HG03354 (cell line): ENCODE results near the gene MAGEA9.
"Not testable (repeated sequence)": the region's sequence is repeated elsewhere in the genome, so short reads cannot be mapped to it uniquely, and the experiment has no call there.

ENCODE experiments used
- ATAC-seq: cut with Tn5 transposase; IDR thresholded peaks from one replicate; pipeline ENCODE4 v1.9.1; 2021; ENCODE audit warnings: mild to moderate bottlenecking; ENCODE audit not compliant: unreplicated experiment, poor library complexity, severe bottlenecking

Gene MAGEA9, protein sequence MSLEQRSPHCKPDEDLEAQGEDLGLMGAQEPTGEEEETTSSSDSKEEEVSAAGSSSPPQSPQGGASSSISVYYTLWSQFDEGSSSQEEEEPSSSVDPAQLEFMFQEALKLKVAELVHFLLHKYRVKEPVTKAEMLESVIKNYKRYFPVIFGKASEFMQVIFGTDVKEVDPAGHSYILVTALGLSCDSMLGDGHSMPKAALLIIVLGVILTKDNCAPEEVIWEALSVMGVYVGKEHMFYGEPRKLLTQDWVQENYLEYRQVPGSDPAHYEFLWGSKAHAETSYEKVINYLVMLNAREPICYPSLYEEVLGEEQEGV

DNA sequence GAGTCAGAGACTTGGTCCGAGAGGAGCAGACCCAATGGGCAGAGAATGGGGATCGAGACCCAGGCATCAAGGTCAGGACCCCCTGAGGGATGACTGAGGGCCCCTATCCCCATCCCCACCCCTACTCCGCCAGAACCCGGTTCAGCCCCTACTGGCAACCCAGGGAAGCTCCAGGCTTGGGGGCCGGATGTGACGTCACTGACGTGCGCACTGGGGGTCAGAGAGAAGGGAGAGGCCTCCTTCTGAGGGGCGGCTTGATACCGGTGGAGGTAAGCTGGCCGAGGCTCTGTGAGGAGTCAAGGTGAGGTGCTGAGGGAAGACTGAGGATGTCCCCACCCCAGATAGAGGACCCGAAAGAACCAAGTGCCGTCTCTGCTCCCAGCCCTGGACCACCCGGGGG is at the start of gene MAGEA9:
Gene MAGEA9 (plus strand): TSS at position 204 of the 400 bp plus-strand sequence. CDS start 4,281 bp downstream, outside the sequence.
- ATAC-seq, result not testable (repeated sequence)

DNA sequence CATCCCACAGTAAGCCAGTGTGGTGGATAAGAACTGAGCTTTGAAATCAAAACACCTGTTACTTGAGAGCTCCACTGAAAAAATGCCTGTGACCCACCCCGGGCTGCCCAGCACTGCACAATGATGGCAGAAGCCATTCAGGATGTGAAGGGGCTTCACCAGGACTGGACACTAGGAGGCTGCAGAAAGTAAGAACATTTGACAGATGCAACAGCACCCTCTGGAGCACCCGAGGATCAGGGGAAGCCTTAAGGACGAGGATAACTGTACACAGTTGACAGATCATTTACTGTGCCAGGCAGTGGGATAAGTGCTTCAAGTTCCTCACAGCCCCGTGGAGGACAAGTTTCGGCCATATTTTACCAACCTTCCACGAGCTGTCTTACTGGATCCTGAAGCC is 39.5 kb upstream of the MAGEA9 start:
- ATAC-seq, result not testable (repeated sequence)

DNA sequence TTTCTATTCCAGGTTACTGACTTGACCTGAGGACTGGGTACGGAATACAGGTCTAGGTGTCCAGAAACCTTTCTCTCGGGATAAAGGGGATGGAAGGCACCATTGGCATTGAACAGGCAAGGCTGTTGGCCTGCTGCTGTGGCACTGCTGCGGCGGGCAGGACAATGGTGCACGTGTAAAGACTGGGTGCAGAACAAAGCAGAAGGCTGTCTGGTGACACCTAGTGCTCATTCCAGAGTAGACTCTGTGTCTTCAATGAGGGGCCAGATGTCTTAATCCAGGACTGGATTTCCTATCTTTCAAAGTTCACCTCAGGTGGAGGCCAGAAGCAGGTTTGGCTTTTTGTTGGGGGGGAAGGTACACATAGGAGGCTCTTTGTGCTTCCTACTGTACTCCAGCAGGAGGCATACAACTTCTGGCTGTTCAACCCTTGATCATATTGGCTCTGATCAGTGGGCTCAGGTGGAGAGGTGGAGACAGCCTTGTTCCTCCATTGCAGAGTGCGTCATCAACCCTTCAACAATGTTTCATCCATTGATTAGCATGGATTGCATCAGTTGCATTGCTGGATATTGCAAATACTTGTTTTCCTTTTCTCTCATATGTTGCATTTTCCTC is 35.2 kb upstream of the MAGEA9 start:
- ATAC-seq, result not testable (repeated sequence)

DNA sequence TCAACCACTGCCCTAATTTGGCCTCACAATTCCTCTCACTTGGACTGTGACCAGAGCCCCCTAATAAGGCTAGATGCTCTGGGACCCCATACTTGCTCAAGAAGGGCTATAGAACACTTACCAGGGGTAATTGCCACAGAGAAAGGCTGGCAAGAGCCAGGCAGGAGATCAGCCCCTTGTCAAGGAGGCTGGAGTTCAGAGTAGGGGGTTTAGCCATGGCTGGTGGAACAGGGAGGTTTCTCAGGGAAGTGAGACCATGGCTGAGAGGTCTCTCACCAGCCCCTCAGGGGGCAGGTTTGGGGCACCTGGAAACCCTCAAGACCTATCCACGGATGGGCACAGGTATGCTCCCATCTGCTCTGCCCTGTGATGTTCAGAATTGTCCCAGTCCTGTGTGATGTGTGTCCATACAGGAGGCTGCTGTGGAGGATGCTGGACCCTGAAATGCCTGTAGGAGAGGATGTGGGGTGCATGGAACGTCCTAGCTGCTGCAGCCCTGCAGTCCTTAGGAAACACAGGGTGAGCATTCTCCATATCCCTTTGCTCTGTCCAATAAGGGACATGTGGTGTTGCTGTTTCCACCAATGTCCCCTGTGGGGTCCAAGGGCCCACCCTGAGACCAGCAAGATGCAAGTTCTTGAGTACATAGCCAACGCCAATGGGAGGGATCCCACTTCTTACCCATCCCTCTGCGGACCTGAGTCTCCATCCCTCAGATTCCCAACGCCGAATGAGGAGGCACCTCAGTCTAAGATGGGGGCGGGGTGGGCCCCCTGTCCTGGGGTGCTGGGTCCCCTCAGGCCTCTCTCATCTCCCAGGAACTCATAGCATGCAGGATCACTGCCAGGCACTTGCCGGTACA is 24.3 kb upstream of the MAGEA9 start:
- ATAC-seq, result no peak

DNA sequence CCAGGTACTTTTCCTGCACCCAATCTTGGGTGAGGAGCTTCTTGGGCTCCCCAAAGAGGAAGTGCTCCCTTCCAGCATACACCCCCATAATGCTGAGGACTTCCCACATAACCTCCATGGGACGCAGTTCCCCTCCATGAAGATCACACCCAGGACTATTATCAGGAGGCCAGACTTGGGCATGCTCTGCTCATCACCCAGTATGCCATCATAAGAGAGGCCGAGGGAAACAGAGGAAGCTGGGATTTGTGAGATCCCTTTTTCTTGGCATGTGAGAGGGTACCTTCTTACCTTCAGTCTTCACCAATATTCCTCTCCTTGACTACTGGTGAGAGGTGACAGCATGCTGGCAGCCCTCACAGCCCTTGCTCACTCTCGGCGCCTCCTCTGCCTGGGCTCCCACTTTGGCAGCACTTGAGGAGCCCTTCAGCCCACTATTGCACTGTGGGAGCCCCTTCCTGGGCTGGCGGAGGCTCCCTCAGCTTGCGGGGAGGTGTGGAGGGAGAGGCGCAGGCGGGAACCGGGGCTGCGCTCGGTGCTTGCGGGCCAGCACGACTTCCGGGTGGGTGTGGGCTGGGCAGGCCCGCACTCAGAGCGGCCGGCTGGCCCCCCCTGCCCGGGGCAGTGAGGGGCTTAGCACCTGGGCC is 23.5 kb upstream of the MAGEA9 start:
- ATAC-seq, result no peak

DNA sequence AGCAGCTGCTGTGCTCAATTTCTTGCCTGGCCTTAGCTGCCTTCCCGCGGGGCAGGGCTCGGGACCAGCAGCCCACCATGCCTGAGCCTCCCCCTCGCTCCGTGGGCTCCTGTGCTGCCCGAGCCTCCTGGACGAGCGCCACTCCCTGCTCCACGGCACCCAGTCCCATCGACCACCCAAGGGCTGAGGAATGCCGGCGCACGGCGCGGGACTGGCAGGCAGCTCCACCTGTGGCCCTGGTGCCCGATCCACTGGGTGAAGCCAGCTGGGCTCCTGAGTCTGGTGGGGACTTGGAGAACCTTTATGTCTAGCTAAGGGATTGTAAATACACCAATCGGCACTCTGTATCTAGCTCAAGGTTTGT is 23.0 kb upstream of the MAGEA9 start:
- ATAC-seq, result not testable (repeated sequence)

DNA sequence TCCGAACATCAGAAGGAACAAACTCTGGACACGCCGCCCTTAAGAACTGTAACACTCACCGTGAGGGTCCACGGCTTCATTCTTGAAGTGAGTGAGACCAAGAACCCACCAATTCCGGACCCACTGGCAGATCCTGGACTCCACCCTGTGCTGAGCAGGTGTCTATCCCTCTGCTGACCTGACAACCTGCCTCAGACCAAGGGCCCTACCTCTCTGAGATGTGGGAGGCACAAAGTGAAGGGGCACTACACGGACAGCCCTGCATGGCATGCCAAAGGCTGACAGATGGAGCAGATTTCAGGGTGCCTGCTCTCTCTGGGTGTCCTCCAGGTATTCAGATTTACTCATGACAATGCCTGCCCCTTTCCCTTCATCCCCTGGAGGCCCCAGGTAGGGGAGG is 21.9 kb upstream of the MAGEA9 start:
- ATAC-seq, result no peak

DNA sequence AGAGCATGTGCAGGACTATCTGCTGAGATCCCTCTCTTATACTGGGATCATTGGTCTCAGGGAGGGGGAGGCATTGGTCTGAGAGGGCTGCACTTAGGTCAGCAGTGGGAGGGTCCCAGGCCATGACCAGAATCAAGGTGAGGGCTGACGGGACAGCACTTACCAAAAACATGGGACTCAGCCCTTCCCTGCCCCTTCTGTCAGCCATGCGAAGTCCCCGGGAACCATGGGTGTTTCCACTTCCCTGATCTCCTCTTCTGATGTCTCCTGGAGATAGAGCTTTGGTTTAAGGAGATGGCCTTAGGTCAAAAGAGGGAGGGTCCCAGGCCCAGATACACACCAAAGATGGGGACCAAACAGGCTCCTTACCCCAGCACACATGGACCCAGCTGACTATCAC is 20.8 kb upstream of the MAGEA9 start:
- no peak for ATAC-seq

DNA sequence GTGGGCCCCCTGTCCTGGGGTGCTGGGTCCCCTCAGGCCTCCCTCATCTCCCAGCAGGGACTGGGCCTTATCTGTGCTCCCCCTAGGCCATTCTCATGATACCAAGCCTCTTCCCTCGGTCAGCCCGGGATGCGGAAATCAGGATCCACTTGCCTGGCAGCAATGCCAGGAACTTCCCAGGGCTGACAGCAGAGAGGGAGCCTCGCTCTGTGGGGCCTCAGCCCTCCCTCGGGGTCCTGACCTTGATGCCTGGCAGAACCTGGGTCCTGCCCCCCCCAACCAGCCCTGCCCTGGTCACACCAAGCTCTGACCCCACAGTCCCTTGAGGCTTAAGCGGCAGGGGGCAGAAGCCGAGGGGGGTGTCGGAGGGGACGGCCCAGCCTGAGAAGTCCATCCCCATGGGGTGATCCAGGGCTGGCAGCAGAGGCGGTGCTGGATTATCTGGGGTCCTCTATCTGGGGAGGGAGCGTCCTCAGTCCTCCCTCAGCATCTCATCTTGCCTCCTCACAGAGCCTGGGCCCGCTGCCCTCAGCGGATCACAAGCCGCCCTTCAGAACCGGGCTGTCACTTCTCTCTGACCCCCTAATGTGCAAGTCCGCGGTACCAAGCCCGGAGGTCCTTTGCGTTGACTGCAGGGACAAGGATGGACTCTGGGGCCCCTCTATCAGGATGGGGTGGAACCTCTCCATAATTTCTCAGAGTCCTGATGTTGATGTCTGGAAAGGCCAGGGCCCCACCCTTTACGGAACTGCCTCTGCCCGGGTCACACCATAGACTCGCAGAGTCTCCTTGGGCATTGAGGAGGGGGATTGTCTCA is 19.7 kb upstream of the MAGEA9 start:
- ATAC-seq, result not testable (repeated sequence)

DNA sequence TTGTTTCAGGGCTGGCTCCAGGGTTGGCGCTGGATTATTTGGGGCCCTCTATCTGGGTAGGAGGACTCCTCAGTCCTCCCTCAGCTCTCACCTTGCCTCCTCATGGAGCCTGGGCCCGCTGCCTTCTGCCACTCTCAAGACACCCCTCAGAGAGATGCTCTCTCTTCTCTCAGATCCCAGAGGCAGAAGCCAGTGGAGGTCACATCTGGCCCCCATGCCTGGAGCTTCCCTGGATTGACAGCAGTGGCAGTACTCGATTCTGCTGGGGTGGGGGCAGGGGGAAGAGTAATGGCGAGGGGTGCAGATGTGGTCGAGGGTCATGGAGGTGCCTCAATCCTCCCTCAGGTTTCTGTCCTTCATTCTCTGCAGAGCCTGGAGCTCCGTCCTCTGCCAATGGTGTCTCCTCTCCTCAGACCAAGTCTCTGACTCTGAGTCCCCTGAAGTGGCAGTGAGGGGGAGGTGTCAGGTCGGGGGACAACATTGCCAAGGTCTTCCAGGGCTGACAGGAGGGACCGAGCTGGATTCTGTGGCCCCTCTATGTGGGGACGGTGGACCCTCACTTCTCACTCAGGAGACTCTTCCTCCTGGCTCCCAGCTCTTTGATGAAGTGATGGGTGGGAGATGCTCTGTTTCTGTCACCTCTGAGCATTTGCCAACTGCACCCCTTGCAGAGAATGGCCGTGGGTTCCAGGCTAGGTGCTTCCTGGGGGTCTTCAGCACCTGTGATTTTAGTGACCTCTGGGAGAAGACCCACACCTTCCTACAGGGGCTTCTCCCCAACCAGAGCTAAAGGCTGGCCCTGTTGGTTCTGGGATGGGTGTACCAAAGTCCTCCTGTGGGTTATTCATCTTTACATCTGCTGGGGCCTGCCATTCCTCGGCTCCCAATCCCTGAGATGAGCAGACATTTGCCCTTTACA is 18.8 kb upstream of the MAGEA9 start:
- ATAC-seq, result no peak

DNA sequence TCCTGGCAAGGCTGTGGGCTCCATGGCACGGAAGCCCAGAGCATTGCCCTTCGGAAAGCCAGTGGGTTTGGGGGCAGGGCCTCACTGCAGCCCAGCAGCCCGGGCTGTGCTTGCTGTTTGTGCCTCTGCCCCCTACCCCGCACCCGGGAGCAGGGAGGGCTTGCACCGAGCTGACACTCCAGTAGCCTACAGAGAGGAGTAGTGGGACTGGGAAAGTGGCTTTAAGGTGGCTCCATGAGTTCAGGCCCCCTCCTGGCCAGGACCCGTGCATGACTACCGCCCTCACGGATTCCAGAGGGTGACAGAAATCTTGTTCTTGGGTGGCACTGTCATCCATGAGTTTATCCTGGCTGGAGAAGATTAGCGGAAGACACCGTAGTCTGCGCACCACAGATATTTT is 11.4 kb upstream of the MAGEA9 start:
- ATAC-seq, result not testable (repeated sequence)

DNA sequence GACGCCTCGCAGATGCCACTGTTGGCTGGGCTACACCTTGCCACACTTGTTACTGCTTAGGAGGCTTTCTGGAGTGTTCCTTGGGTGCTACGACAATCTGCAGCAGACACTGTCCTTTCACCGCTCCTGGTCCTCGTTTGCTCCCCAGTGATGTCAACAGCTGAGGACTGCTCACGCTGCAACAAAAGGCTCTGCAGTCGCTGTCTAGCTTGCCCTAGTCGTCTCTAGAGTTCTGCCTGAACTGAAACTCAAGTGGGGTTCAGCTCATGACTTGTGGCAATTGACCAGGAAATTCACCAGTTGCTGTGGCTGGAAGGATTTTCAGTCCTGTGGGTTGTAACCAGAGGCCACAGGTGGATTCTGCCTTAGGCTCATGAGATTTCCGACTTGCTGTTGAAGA is 8.7 kb upstream of the MAGEA9 start:
- ATAC-seq, result not testable (repeated sequence)

DNA sequence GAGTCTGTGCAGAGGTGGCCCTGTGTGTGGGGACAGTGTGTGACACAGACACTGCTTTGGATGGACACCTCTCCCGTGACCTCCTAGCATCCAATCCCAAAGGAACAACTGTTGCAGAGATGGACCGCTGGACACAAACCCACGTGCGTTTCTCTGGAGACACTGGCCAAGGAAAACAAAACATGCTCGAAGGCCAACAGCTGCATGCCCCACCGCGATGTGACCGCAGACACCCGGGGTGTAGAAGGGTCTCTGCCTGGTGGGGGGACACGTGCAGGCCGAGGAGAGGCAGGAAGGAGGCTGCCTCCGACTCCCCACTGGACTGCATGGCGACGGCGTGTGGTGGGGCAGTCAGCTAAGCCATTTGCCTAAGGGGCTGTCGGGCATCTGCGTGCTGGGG is 8.0 kb upstream of the MAGEA9 start, which contains the start of gene HSFX1:
Gene HSFX1 (plus strand): TSS at position 301 of the 400 bp plus-strand sequence. CDS start 614 bp downstream, outside the sequence.
- not testable (repeated sequence) for ATAC-seq

DNA sequence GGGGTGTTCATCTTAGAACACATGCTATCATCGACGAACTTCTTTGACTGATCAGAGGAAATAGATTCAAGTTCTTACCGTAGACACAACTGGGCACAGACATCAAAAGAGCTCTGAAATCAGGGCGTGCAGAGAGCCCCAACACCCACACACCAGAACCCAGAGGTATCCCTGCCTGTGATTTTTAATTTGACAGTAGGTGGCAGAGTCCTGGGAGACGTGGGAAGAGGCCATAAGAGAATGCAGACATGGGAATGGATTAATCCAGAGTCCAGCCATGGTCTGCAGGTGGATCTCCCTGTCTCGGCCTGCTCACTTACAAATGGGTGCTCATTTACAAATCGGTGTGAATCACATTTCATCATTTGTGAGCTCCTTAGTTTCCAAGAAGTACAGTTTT is 3.7 kb upstream of the MAGEA9 start:
- not testable (repeated sequence) for ATAC-seq

DNA sequence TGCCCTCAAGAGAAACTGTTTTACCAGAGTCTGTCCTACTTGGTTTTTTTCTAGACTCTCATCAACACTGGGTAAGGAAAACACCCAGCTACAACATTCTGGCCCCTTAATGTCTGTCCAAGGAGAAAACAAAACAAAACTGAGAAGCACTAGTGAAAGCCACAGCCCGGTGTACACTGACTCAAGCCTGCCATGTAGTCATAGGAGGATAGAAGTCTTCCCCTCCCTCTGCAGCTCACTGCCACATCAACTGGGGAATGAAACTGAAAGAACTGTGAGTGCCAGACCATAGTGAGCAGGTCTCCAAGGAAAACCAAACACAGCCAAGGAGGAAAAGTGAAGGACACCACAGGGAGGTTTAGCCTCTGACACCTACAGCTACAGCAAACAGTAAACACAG is 13.8 kb downstream of the MAGEA9 start:
- peak; percentile 100 for ATAC-seq

DNA sequence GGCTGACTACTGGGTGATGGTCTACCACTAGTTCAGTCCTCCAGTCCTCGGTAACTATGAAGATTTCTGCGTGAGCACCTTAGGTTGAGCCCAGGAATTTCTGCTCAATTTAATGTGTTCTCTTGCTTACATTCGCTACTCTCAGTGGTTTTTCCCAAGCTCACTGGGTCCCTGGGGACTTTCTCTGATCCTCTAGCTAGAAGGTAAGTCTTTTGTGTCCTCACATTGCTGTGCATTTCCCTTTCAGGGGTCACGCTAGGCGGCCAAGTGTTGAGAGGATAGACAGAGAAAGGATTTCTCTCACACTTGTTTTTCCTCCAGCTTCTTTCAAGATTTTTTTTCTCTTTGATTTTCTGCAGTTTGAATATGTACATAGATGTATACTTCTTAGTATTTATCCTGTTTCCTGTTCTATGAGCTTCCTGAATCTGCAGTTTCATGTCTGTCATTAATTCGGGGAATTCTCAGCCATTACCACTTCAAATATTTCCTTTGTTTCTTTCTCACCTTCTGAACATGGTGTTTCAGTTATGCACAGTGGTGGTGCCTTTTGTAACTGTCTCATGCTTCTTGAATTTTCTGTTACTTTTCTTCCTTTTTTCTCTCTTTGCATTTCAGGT is 17.5 kb downstream of the MAGEA9 start:
- no peak for ATAC-seq

DNA sequence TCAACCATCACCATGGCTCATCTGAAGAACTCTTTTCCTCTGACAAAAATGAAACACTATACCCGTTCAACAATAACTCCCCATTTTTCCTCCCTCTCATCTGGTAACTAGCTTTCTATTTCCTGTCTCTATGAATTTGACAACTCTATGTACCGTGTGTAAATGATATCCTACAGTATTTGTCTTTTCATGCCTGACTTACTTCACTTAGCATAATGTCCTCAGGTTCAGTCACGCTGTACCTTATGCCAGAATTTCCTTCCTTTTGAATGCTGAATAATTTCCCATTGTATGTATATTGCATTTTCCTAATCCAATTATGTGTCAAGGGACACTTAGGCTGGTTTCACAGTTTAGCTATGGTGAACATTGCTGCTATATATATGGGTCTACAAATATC is 18.2 kb downstream of the MAGEA9 start:
- no peak for ATAC-seq
